ENCODE results near the gene VIT. TPM values are rescaled to one million over a fixed set of nuclear protein-coding genes. Genes with fewer than 3 reads are reported as not detected.

VIT gene
- total RNA-seq, 1 donor from 2014 or later, result not detected

- H3K36me3 ChIP-seq (ENCODE audit: control insufficient read depth, insufficient read depth, low read length), result no peaks in the 10 kb centered on the region
- no peak for TF ChIP-seq CTCF (IDR thresholded peaks at IDR 0.05; ENCODE audit: insufficient read depth, low read length, severe bottlenecking)
- no peak for FAIRE-seq
- no peak overlapping the region for H3K4me3 ChIP-seq (ENCODE audit: low read depth, low read length)
- no peak for DNase-seq (ENCODE audit: low read depth)
- H3K27me3 ChIP-seq (ENCODE audit: control insufficient read depth, insufficient read depth, low read length), result no peaks in the 10 kb centered on the region
These were observed 58.1 kb downstream of the VIT start for GRCh38 chr2:36754578-36754977.

- Histone ChIP-seq H3K27me3 (ENCODE audit: control insufficient read depth, insufficient read depth, low read length) (no peaks in the 10 kb centered on the region), H3K4me3 (ENCODE audit: low read depth, low read length) (no peak overlapping the region), H3K36me3 (ENCODE audit: control insufficient read depth, insufficient read depth, low read length) (no peaks in the 10 kb centered on the region)
- no peak for DNase-seq (ENCODE audit: low read depth)
- TF ChIP-seq CTCF (IDR thresholded peaks at IDR 0.05; ENCODE audit: insufficient read depth, low read length, severe bottlenecking), result no peak
- FAIRE-seq, result no peak
These were observed 59.9 kb downstream of the VIT start for GRCh38 chr2:36756438-36756837.

- FAIRE-seq (no peak), DNase-seq (ENCODE audit: low read depth) (no peak)
- Histone ChIP-seq H3K4me3 (ENCODE audit: low read depth, low read length) (no peak overlapping the region), H3K27me3 (ENCODE audit: control insufficient read depth, insufficient read depth, low read length) (no peaks in the 10 kb centered on the region), H3K36me3 (ENCODE audit: control insufficient read depth, insufficient read depth, low read length) (no peaks in the 10 kb centered on the region)
- no peak for TF ChIP-seq CTCF (IDR thresholded peaks at IDR 0.05; ENCODE audit: insufficient read depth, low read length, severe bottlenecking)
These were observed 66.4 kb downstream of the VIT start for GRCh38 chr2:36762764-36763490.

- DNase-seq (ENCODE audit: low read depth), result no peak
- Histone ChIP-seq H3K4me3 (ENCODE audit: low read depth, low read length) (no peak overlapping the region), H3K27me3 (ENCODE audit: control insufficient read depth, insufficient read depth, low read length) (no peaks in the 10 kb centered on the region), H3K36me3 (ENCODE audit: control insufficient read depth, insufficient read depth, low read length) (no peaks in the 10 kb centered on the region)
- FAIRE-seq, result no peak
- no peak for TF ChIP-seq CTCF (IDR thresholded peaks at IDR 0.05; ENCODE audit: insufficient read depth, low read length, severe bottlenecking)
These were observed 72.6 kb downstream of the VIT start for GRCh38 chr2:36769106-36769505.

- DNase-seq (ENCODE audit: low read depth) (peak; percentile 41), FAIRE-seq (no peak)
- Histone ChIP-seq H3K4me3 (ENCODE audit: low read depth, low read length) (no peak overlapping the region), H3K27me3 (ENCODE audit: control insufficient read depth, insufficient read depth, low read length) (no peaks in the 10 kb centered on the region), H3K36me3 (ENCODE audit: control insufficient read depth, insufficient read depth, low read length) (no peaks in the 10 kb centered on the region)
- TF ChIP-seq CTCF (IDR thresholded peaks at IDR 0.05; ENCODE audit: insufficient read depth, low read length, severe bottlenecking), result peak; percentile 74
These were observed 74.2 kb downstream of the VIT start for GRCh38 chr2:36770542-36771287.
